Colonic mucosa (tissue), 4 donors: Measurements from ENCODE around the gene KCP. TPM values are rescaled to one million over a fixed set of nuclear protein-coding genes. Genes with fewer than 3 reads are reported as not detected.

ENCODE experiments used
- DNase-seq: peaks from one replicate; pipeline ENCODE4 v3.0.0-alpha.2; 2020
- H3K27ac ChIP-seq: fragments of 200-600 bp; one replicate; pipeline ENCODE4 v1.8.0; 2021
- H3K27me3 ChIP-seq: fragments of 200-600 bp; one replicate; pipeline ENCODE4 v1.8.0; 2021
- H3K36me3 ChIP-seq: fragments of 200-600 bp; one replicate; pipeline ENCODE4 v1.8.0; 2021
- H3K4me1 ChIP-seq: fragments of 200-600 bp; one replicate; pipeline ENCODE4 v1.8.0; 2021; ENCODE audit warnings: mild to moderate bottlenecking
- H3K4me3 ChIP-seq: fragments of 200-600 bp; one replicate; pipeline ENCODE4 v1.8.0; 2021
- H3K9ac ChIP-seq, 2 donors: one replicate each; pipeline ENCODE4 v1.7.0; 2013; ENCODE audit warnings: control low read depth in 2 of 2, low read depth in 2 of 2, low read length in 2 of 2
- H3K9me3 ChIP-seq: fragments of 200-600 bp; one replicate; pipeline ENCODE4 v1.8.0; 2021
- CTCF ChIP-seq: fragments of 200-600 bp; IDR thresholded peaks from one replicate; pipeline ENCODE4 v1.8.0; 2022; ENCODE audit warnings: antibody characterized with exemption, mild to moderate bottlenecking
- intact Hi-C: fragments of 100-400 bp; cut with DNase I; formaldehyde crosslinking; loops from one replicate; pipeline ENCODE4 v1.14.1; 2022
- total RNA-seq, 2 donors: library from RNA; stranded (reverse); fragmentation: NEBNext Ultra II Directional in 1 of 2; extraction: Animal tissue kit (Norgen Biotek cat#: 25700) in 1 of 2; gene quantifications; one replicate each; pipeline ENCODE4 v1.2.1, GENCODE V29; 2021
- donor health status: healthy.
- donor health status: DM: no; HTN: no; CAD: no.
- donor health status: DM: no; HTN: no; CAD: no.

Gene KCP
- total RNA-seq, 2 donors from 2014 or later: 0.64 to 1.1 TPM

- Histone ChIP-seq H3K4me1 (no peaks in the 10 kb centered on the region), H3K9me3 (no peaks in the 10 kb centered on the region), H3K9ac (no peak overlapping the region), H3K36me3 (no peaks in the 10 kb centered on the region), H3K27me3 (peaks cover 26% of the 10 kb centered on the region), H3K4me3 (no peak overlapping the region), H3K27ac (no peak overlapping the region)
- intact Hi-C loops: no loop called here
- no peak for TF ChIP-seq CTCF
- DNase-seq: no peak
These were observed 83.6 kb downstream of the KCP start for GRCh38 chr7:128826916-128827247.

Other genes with a start within 250 kb of the KCP start
- under 1 TPM; 0.85 to 0.89 TPM for gene GARIN1A, start 238.4 kb downstream of the KCP start, total RNA-seq
- gene CALU, start 171.3 kb downstream of the KCP start, total RNA-seq: 10 to 100 TPM; 47.9 to 63.8 TPM
- gene OPN1SW, start 134.9 kb downstream of the KCP start, total RNA-seq: not detected
- 1 to 10 TPM in 1 of 2 donors, under 1 TPM in 1; 0.64 to 5.8 TPM for gene CCDC136, start 118.7 kb downstream of the KCP start, total RNA-seq
- gene FLNC, start 80.3 kb downstream of the KCP start, total RNA-seq: 10 to 100 TPM in 1 of 2 donors, 1 to 10 TPM in 1; 4.5 to 88.6 TPM
- 100 to 1,000 TPM in 1 of 2 donors, 10 to 100 TPM in 1; 94.4 to 105 TPM for gene ATP6V1F, start 47.9 kb downstream of the KCP start, total RNA-seq
- gene IRF5, start 27.2 kb upstream of the KCP start, total RNA-seq: 1 to 10 TPM; 5.0 to 9.7 TPM
- gene TNPO3, start 144.4 kb upstream of the KCP start, total RNA-seq: 10 to 100 TPM; 36.8 to 46.6 TPM
- gene TSPAN33, start 234.0 kb upstream of the KCP start, total RNA-seq: 1 to 10 TPM; 3.8 to 9.7 TPM